H7 (cell line): Measurements from ENCODE around the gene TUBGCP5. TPM values are rescaled to one million over a fixed set of nuclear protein-coding genes. Genes with fewer than 3 reads are reported as not detected.

Experiments used
- DNase-seq: peaks from one replicate; pipeline ENCODE4 v3.0.0; 2012
- H3K27me3 ChIP-seq: 2 replicates; pipeline ENCODE4 v1.6.0; 2011; ENCODE audit warnings: mild to moderate bottlenecking, low read length; ENCODE audit not compliant: control insufficient read depth, insufficient read depth
- H3K36me3 ChIP-seq: replicated peaks from 2 replicates; pipeline ENCODE4 v1.5.1; 2011; ENCODE audit warnings: low read length; ENCODE audit not compliant: control insufficient read depth, insufficient read depth
- H3K4me3 ChIP-seq: 2 replicates; pipeline ENCODE4 v1.5.1; 2011; ENCODE audit warnings: low read depth, mild to moderate bottlenecking, control low read depth, low read length, moderate library complexity; ENCODE audit not compliant: insufficient read depth
- total RNA-seq: library from RNA; depleted of rRNA; stranded (reverse); fragments of >200 nt; shearing (Covaris generic); gene quantifications from 2 replicates; pipeline ENCODE4 v1.2.3, GENCODE V29; 2014; rRNA removed

TUBGCP5 gene
- total RNA-seq, 1 experiment from 2014 or later: 19.2 TPM

DNA sequence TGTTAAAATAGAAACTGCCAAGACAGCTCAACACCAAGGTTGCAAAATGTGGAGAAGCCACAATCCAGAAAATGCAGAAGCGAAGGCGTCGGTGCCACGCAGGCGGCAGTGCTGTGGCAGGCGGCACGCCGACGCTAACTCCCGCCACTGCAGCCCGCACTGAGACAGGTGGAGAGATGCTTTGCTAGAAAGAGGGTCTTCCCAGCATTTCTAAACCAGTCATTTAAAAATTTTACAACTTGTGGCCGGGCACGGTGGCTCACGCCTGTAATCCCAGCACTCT lies 82.5 kb downstream of the TUBGCP5 start:
- peak; percentile 18 for DNase-seq
- no peak overlapping the region for H3K4me3 ChIP-seq
- no peaks in the 10 kb centered on the region for H3K27me3 ChIP-seq
- no peaks in the 10 kb centered on the region for H3K36me3 ChIP-seq

GRCh38 chr15:22956257-22956977 lies 83.0 kb downstream of the TUBGCP5 start:
- DNase-seq: peak; percentile 26
- Histone ChIP-seq H3K27me3 (no peaks in the 10 kb centered on the region), H3K36me3 (no peaks in the 10 kb centered on the region), H3K4me3 (no peak overlapping the region)

- Histone ChIP-seq H3K36me3 (no peaks in the 10 kb centered on the region), H3K27me3 (no peaks in the 10 kb centered on the region), H3K4me3 (no peak overlapping the region)
- peak; percentile 17 for DNase-seq
These were observed 83.7 kb downstream of the TUBGCP5 start for GRCh38 chr15:22955544-22956119.

- Histone ChIP-seq H3K27me3 (no peaks in the 10 kb centered on the region), H3K36me3 (no peaks in the 10 kb centered on the region), H3K4me3 (no peak overlapping the region)
- DNase-seq: peak; percentile 49
These were observed 84.4 kb downstream of the TUBGCP5 start for GRCh38 chr15:22954798-22955543.

- DNase-seq: peak; percentile 35
- Histone ChIP-seq H3K36me3 (no peaks in the 10 kb centered on the region), H3K4me3 (no peak overlapping the region), H3K27me3 (no peaks in the 10 kb centered on the region)
These were observed 85.0 kb downstream of the TUBGCP5 start for GRCh38 chr15:22954326-22954725.

DNA sequence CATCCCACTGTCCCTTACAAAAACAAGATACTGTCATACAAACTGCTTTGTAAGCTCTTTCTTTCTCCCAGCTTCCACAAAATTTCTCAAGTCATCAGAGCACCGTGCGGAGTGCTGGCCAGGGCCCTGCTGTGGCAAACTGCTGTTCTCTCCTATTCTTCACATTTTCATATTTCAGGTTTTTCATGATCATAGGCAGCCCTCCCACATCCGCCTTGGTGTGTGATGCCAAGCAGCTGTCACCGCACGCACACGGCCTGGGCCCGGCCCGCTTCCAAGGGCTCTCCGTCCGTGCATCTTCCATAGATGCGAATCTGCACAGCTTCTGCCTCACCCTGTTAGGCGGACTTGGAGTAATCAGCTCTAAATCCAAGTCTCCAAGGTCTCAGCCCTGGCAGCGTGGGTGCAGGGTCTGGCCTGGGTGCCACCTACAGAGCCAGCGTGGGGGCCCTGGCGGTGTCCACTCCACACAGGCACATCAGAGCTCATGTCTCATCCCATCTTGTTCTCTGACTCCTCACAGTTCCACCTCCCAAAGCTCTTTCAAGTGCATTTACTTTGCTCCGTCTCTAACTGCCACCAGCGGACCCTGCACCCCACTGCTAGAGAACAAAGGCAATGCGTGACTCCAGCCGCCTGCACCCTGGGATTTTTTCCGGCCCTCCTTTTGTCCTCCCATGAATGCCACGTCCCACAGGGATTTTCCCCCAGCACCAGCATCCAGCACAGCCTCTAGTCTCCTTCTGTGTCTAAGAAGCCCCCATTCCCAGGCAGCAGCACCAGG lies 86.4 kb downstream of the TUBGCP5 start:
- Histone ChIP-seq H3K36me3 (no peaks in the 10 kb centered on the region), H3K4me3 (no peak overlapping the region), H3K27me3 (no peaks in the 10 kb centered on the region)
- peak; percentile 88 for DNase-seq

GRCh38 chr15:22951381-22952280 lies 87.7 kb downstream of the TUBGCP5 start:
- no peaks in the 10 kb centered on the region for H3K27me3 ChIP-seq
- peak; percentile 52 for DNase-seq
- no peak overlapping the region for H3K4me3 ChIP-seq
- H3K36me3 ChIP-seq: no peaks in the 10 kb centered on the region

DNA sequence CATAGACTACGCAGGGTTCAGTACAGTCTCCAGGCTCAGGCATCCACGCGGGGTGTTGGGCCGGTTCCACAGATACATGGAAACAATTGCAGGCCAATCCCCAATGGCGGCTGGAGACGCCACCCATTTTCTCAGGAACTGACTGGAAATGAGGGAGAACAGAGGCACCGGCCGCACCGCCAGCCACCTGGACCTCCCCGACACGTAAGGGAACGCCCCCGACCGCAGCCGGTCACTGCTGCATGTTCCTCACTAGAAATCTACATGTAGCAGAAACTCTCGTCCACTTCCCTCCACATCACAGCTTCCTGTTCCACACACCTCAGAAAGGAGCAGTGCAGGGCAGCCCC lies 88.4 kb downstream of the TUBGCP5 start:
- Histone ChIP-seq H3K27me3 (no peaks in the 10 kb centered on the region), H3K36me3 (no peaks in the 10 kb centered on the region), H3K4me3 (no peak overlapping the region)
- no peak for DNase-seq

- H3K36me3 ChIP-seq: no peaks in the 10 kb centered on the region
These were observed 88.9 kb downstream of the TUBGCP5 start for GRCh38 chr15:22950256-22950990.

More at GRCh38 chr15:22950256-22950990, 88.9 kb downstream of the TUBGCP5 start:
- Histone ChIP-seq H3K4me3 (no peak overlapping the region), H3K27me3 (no peaks in the 10 kb centered on the region)
- peak; percentile 19 for DNase-seq

Other genes starting within 250 kb of the TUBGCP5 start
- gene NIPA2, start 200.9 kb downstream of the TUBGCP5 start, total RNA-seq: 81.9 and 97.3 TPM in 2 replicates
- gene CYFIP1, start 59.2 kb downstream of the TUBGCP5 start, total RNA-seq: 84.2 and 85.7 TPM in 2 replicates
- gene GOLGA6L1, start 97.3 kb upstream of the TUBGCP5 start, total RNA-seq: not detected in 2 replicates